ENCODE results near the gene RUBCNL.

GRCh38 chr13:46373623-46374022 lies 13.4 kb downstream of the RUBCNL start:
- no peak for TF ChIP-seq CTCF (IDR thresholded peaks at IDR 0.05 in 4 of 5, conservative IDR thresholded peaks at IDR 0.05 in 1 of 5)
- TF ChIP-seq POLR2A (IDR thresholded peaks at IDR 0.05) = no peak

Data from gastrocnemius medialis (tissue), 4 donors.